Caco-2 (cell line): ENCODE measurements around the gene RTP1. TPM values are rescaled to one million over a fixed set of nuclear protein-coding genes. Genes with fewer than 3 reads are reported as not detected.
"Not testable (repeated sequence)": the region's sequence is repeated elsewhere in the genome, so short reads cannot be mapped to it uniquely, and the experiment has no call there.

Experiments
- BruUV-seq: library from RNA; stranded (reverse); fragments of 400-500 nt; replicated peaks from 2 replicates; lab custom pipeline; 2021; lab: Mats Ljungman, UMichigan
- CTCF ChIA-PET: fragments of 300-600 bp; sonication (Branson Sonifier 250); formaldehyde crosslinking; loops from one replicate; lab custom pipeline; 2022; ENCODE audit warnings: antibody characterized with exemption; lab: Charles Lee
- POLR2A ChIA-PET: fragments of 300-600 bp; sonication (Branson Sonifier 250); formaldehyde crosslinking; loops from one replicate; lab custom pipeline; 2022; ENCODE audit warnings: antibody characterized with exemption; lab: Charles Lee
- DNase-seq, 2 experiments: peaks; one replicate each; pipeline versions ENCODE4 v3.0.0 to v3.0.0-alpha.2; 2020 to 2022
- H3K27me3 ChIP-seq: replicated peaks from 2 replicates; pipeline ENCODE4 v1.6.0; 2011; ENCODE audit warnings: low read length; ENCODE audit not compliant: control insufficient read depth, insufficient read depth
- H3K36me3 ChIP-seq: 2 replicates; pipeline ENCODE4 v1.5.1; 2011; ENCODE audit warnings: low read length; ENCODE audit not compliant: control insufficient read depth, insufficient read depth
- H3K4me1 ChIP-seq: fragments of 250-450 bp; sonication (Bioruptor Pico); 2 replicates; pipeline ENCODE4 v1.5.1; 2020; ENCODE audit warnings: mild to moderate bottlenecking
- H3K4me3 ChIP-seq: 2 replicates; pipeline ENCODE4 v1.5.1; 2011; ENCODE audit warnings: low read depth, mild to moderate bottlenecking, control low read depth, low read length
- H3K9me3 ChIP-seq: fragments of 250-450 bp; sonication (Bioruptor Pico); 2 replicates; pipeline ENCODE4 v1.5.1; 2020; ENCODE audit warnings: mild to moderate bottlenecking, moderate library complexity
- H3K27ac Mint-ChIP-seq: one replicate; pipeline ENCODE4 v1.8.0; 2022; ENCODE audit warnings: mixed read lengths; ENCODE audit not compliant: unreplicated experiment
- H3K27me3 Mint-ChIP-seq: one replicate; pipeline ENCODE4 v1.8.0; 2022; ENCODE audit warnings: mixed read lengths; ENCODE audit not compliant: insufficient read depth, unreplicated experiment
- H3K36me3 Mint-ChIP-seq: one replicate; pipeline ENCODE4 v1.8.0; 2022; ENCODE audit warnings: mild to moderate bottlenecking, mixed read lengths; ENCODE audit not compliant: insufficient read depth, unreplicated experiment
- H3K4me1 Mint-ChIP-seq: one replicate; pipeline ENCODE4 v1.8.0; 2022; ENCODE audit warnings: low read depth, mixed read lengths; ENCODE audit not compliant: unreplicated experiment
- H3K4me3 Mint-ChIP-seq: one replicate; pipeline ENCODE4 v1.8.0; 2022; ENCODE audit warnings: mild to moderate bottlenecking, moderate library complexity, mixed read lengths; ENCODE audit not compliant: unreplicated experiment
- H3K9me3 Mint-ChIP-seq: one replicate; pipeline ENCODE4 v1.8.0; 2022; ENCODE audit warnings: mixed read lengths; ENCODE audit not compliant: unreplicated experiment
- CTCF ChIP-seq, 2 experiments: fragments of 200-600 bp in 1 of 2; IDR thresholded peaks; 1 replicate in 1 of 2; 2 replicates in 1 of 2; pipeline versions ENCODE4 v1.5.1 to v1.8.0; 2011 to 2022; ENCODE audit warnings: antibody characterized with exemption in 1 of 2, control low read depth in 1 of 2, inconsistent platforms in 1 of 2, low read depth in 1 of 2, low read length in 1 of 2, mild to moderate bottlenecking in 1 of 2, moderate library complexity in 1 of 2; ENCODE audit not compliant: insufficient read depth in 1 of 2, severe bottlenecking in 1 of 2, unreplicated experiment in 1 of 2
- intact Hi-C: fragments of 100-400 bp; cut with micrococcal nuclease; formaldehyde crosslinking; loops from one replicate; pipeline ENCODE4 v1.10.0; 2022; ENCODE audit not compliant: unreplicated experiment
- total RNA-seq: library from RNA; stranded (reverse); gene quantifications from 2 replicates; pipeline ENCODE4 v1.2.3, GENCODE V29; 2022

Gene RTP1
- total RNA-seq, 1 experiment from 2014 or later, result not detected

- H3K4me1 ChIP-seq, result no peaks in the 10 kb centered on the region
- no peak overlapping the region for H3K4me3 Mint-ChIP-seq
- no peaks in the 10 kb centered on the region for H3K9me3 Mint-ChIP-seq
- no peak for DNase-seq
- CTCF ChIA-PET, result no interaction called here
- no peaks in the 10 kb centered on the region for H3K9me3 ChIP-seq
- peaks cover 2% of the 10 kb centered on the region for H3K27me3 Mint-ChIP-seq
- no peak overlapping the region for H3K4me3 ChIP-seq
- POLR2A ChIA-PET, result no interaction called here
- H3K27me3 ChIP-seq, result no peaks in the 10 kb centered on the region
- intact Hi-C loops, result no loop called here
- no peaks in the 10 kb centered on the region for H3K36me3 Mint-ChIP-seq
- no peak overlapping the region for H3K27ac Mint-ChIP-seq
- TF ChIP-seq CTCF (IDR thresholded peaks at IDR 0.05; ENCODE audit: insufficient read depth in 1 of 2, low read depth in 1 of 2, low read length in 1 of 2, severe bottlenecking in 1 of 2, unreplicated experiment in 1 of 2), result no peak
- no peaks in the 10 kb centered on the region for H3K36me3 ChIP-seq
- BruUV-seq, result no TSS peak
- peaks cover 7% of the 10 kb centered on the region for H3K4me1 Mint-ChIP-seq
These were observed 4.1 kb upstream of the RTP1 start for GRCh38 chr3:187193181-187193580.

GRCh38 chr3:187196573-187197334 lies 532 bp upstream of the RTP1 start:
- no peaks in the 10 kb centered on the region for H3K9me3 Mint-ChIP-seq
- H3K4me1 ChIP-seq, result no peaks in the 10 kb centered on the region
- H3K36me3 Mint-ChIP-seq, result no peaks in the 10 kb centered on the region
- H3K9me3 ChIP-seq, result no peaks in the 10 kb centered on the region
- no peak overlapping the region for H3K4me3 ChIP-seq
- H3K27me3 Mint-ChIP-seq, result peaks cover 5% of the 10 kb centered on the region
- H3K27me3 ChIP-seq, result no peaks in the 10 kb centered on the region
- BruUV-seq, result no TSS peak
- CTCF ChIA-PET, result no interaction called here
- POLR2A ChIA-PET, result no interaction called here
- no peaks in the 10 kb centered on the region for H3K4me1 Mint-ChIP-seq
- DNase-seq, result peak in 1 of 2 experiments; percentile 9
- no peaks in the 10 kb centered on the region for H3K36me3 ChIP-seq
- no peak overlapping the region for H3K27ac Mint-ChIP-seq
- no peak overlapping the region for H3K4me3 Mint-ChIP-seq
- no peak for TF ChIP-seq CTCF (IDR thresholded peaks at IDR 0.05; ENCODE audit: insufficient read depth in 1 of 2, low read depth in 1 of 2, low read length in 1 of 2, severe bottlenecking in 1 of 2, unreplicated experiment in 1 of 2)
- intact Hi-C loops, result no loop called here

GRCh38 chr3:187198490-187198889 lies 1.2 kb downstream of the RTP1 start:
- Mint-ChIP-seq H3K4me1 (no peaks in the 10 kb centered on the region), H3K27ac (no peak overlapping the region), H3K4me3 (no peak overlapping the region), H3K36me3 (no peaks in the 10 kb centered on the region), H3K9me3 (no peaks in the 10 kb centered on the region), H3K27me3 (peaks cover 9% of the 10 kb centered on the region)
- POLR2A ChIA-PET, result no interaction called here
- TF ChIP-seq CTCF (IDR thresholded peaks at IDR 0.05; ENCODE audit: insufficient read depth in 1 of 2, low read depth in 1 of 2, low read length in 1 of 2, severe bottlenecking in 1 of 2, unreplicated experiment in 1 of 2), result no peak
- no peaks in the 10 kb centered on the region for H3K36me3 ChIP-seq
- intact Hi-C loops, result no loop called here
- no peak overlapping the region for H3K4me3 ChIP-seq
- H3K9me3 ChIP-seq, result no peaks in the 10 kb centered on the region
- no peaks in the 10 kb centered on the region for H3K4me1 ChIP-seq
- CTCF ChIA-PET, result no interaction called here
- DNase-seq, result no peak
- no peaks in the 10 kb centered on the region for H3K27me3 ChIP-seq
- no TSS peak for BruUV-seq

- H3K9me3 ChIP-seq, POLR2A ChIA-PET, CTCF ChIA-PET, H3K4me1 Mint-ChIP-seq, H3K36me3 Mint-ChIP-seq, H3K27ac Mint-ChIP-seq, H3K4me3 ChIP-seq, H3K4me3 Mint-ChIP-seq, H3K4me1 ChIP-seq, DNase-seq, H3K9me3 Mint-ChIP-seq, BruUV-seq, H3K27me3 ChIP-seq, intact Hi-C loops, H3K36me3 ChIP-seq: not testable (repeated sequence)
- H3K27me3 Mint-ChIP-seq, result peaks cover 11% of the 10 kb centered on the region
These were observed 2.3 kb downstream of the RTP1 start for GRCh38 chr3:187199463-187200050.
